Measurements from ENCODE around the gene DTX1. TPM values are rescaled to one million over a fixed set of nuclear protein-coding genes. Genes with fewer than 3 reads are reported as not detected.

Gene DTX1
- total RNA-seq, 1 donor from 2014 or later = 4.6 TPM

- no peak overlapping the region for H3K4me3 Mint-ChIP-seq (ENCODE audit: unreplicated experiment)
- Histone ChIP-seq H3K27ac (ENCODE audit: low read depth, low read length) (no peak overlapping the region), H3K9ac (ENCODE audit: low read length) (no peak overlapping the region), H3K27me3 (ENCODE audit: insufficient read depth, low read length) (no peaks in the 10 kb centered on the region), H2AFZ (ENCODE audit: low read depth, low read length) (no peak overlapping the region), H3K36me3 (ENCODE audit: insufficient read depth, low read length) (no peaks in the 10 kb centered on the region), H3K4me1 (ENCODE audit: insufficient read depth, low read length) (peaks cover 18% of the 10 kb centered on the region), H4K20me1 (ENCODE audit: insufficient read depth, low read length) (no peaks in the 10 kb centered on the region), H3K4me3 (ENCODE audit: insufficient read depth, low read depth, low read length) (no peak overlapping the region), H3K79me2 (ENCODE audit: insufficient read depth, low read length) (no peaks in the 10 kb centered on the region), H3K9me3 (ENCODE audit: insufficient read depth, low read depth, low read length) (peaks cover 5% of the 10 kb centered on the region), H3K4me2 (ENCODE audit: low read length) (no peak overlapping the region)
- peaks cover 39% of the 10 kb centered on the region for H3K36me3 Mint-ChIP-seq (ENCODE audit: low read depth, unreplicated experiment)
- peaks cover 5% of the 10 kb centered on the region for H3K9me3 Mint-ChIP-seq (ENCODE audit: unreplicated experiment)
- DNase-seq (ENCODE audit: low read depth) (no peak), FAIRE-seq (no peak)
- TF ChIP-seq CTCF (IDR thresholded peaks at IDR 0.05; ENCODE audit: insufficient read depth, low read depth, low read length) (no peak), EZH2 (IDR thresholded peaks at IDR 0.05; ENCODE audit: insufficient read depth, low read length) (no peak)
- no peak overlapping the region for H3K27ac Mint-ChIP-seq (ENCODE audit: unreplicated experiment)
- H3K4me1 Mint-ChIP-seq (ENCODE audit: low read depth, unreplicated experiment) = peaks cover 11% of the 10 kb centered on the region
- H3K27me3 Mint-ChIP-seq (ENCODE audit: low read depth, unreplicated experiment) = peaks cover 11% of the 10 kb centered on the region
These were observed 45.8 kb upstream of the DTX1 start for GRCh38 chr12:113010701-113011100.

GRCh38 chr12:113014565-113014964 is 42.0 kb upstream of the DTX1 start:
- Histone ChIP-seq H3K4me2 (ENCODE audit: low read length) (no peak overlapping the region), H3K4me1 (ENCODE audit: insufficient read depth, low read length) (peaks cover 8% of the 10 kb centered on the region), H4K20me1 (ENCODE audit: insufficient read depth, low read length) (no peaks in the 10 kb centered on the region), H3K4me3 (ENCODE audit: insufficient read depth, low read depth, low read length) (no peak overlapping the region), H3K27me3 (ENCODE audit: insufficient read depth, low read length) (no peaks in the 10 kb centered on the region), H3K9ac (ENCODE audit: low read length) (no peak overlapping the region), H3K79me2 (ENCODE audit: insufficient read depth, low read length) (no peaks in the 10 kb centered on the region), H3K9me3 (ENCODE audit: insufficient read depth, low read depth, low read length) (peaks cover 5% of the 10 kb centered on the region), H3K36me3 (ENCODE audit: insufficient read depth, low read length) (no peaks in the 10 kb centered on the region), H2AFZ (ENCODE audit: low read depth, low read length) (no peak overlapping the region), H3K27ac (ENCODE audit: low read depth, low read length) (no peak overlapping the region)
- H3K4me3 Mint-ChIP-seq (ENCODE audit: unreplicated experiment) = no peak overlapping the region
- no peak for TF ChIP-seq CTCF (IDR thresholded peaks at IDR 0.05; ENCODE audit: insufficient read depth, low read depth, low read length)
- no peak for TF ChIP-seq EZH2 (IDR thresholded peaks at IDR 0.05; ENCODE audit: insufficient read depth, low read length)
- peaks cover 4% of the 10 kb centered on the region for H3K4me1 Mint-ChIP-seq (ENCODE audit: low read depth, unreplicated experiment)
- H3K36me3 Mint-ChIP-seq (ENCODE audit: low read depth, unreplicated experiment) = peaks cover 28% of the 10 kb centered on the region
- H3K27ac Mint-ChIP-seq (ENCODE audit: unreplicated experiment) = no peak overlapping the region
- peaks cover 12% of the 10 kb centered on the region for H3K27me3 Mint-ChIP-seq (ENCODE audit: low read depth, unreplicated experiment)
- no peak for FAIRE-seq
- H3K9me3 Mint-ChIP-seq (ENCODE audit: unreplicated experiment) = peaks cover 5% of the 10 kb centered on the region
- no peak for DNase-seq (ENCODE audit: low read depth)

- no peaks in the 10 kb centered on the region for H4K20me1 ChIP-seq (ENCODE audit: insufficient read depth, low read length)
- no peaks in the 10 kb centered on the region for H3K27me3 ChIP-seq (ENCODE audit: insufficient read depth, low read length)
- no peaks in the 10 kb centered on the region for H3K79me2 ChIP-seq (ENCODE audit: insufficient read depth, low read length)
- H2AFZ ChIP-seq (ENCODE audit: low read depth, low read length) = no peak overlapping the region
- Mint-ChIP-seq H3K36me3 (ENCODE audit: low read depth, unreplicated experiment) (peaks cover 9% of the 10 kb centered on the region), H3K4me3 (ENCODE audit: unreplicated experiment) (no peak overlapping the region), H3K27me3 (ENCODE audit: low read depth, unreplicated experiment) (peaks cover 11% of the 10 kb centered on the region), H3K4me1 (ENCODE audit: low read depth, unreplicated experiment) (peaks cover 4% of the 10 kb centered on the region), H3K9me3 (ENCODE audit: unreplicated experiment) (no peaks in the 10 kb centered on the region), H3K27ac (ENCODE audit: unreplicated experiment) (no peak overlapping the region)
- no peaks in the 10 kb centered on the region for H3K9me3 ChIP-seq (ENCODE audit: insufficient read depth, low read depth, low read length)
- no peak overlapping the region for H3K9ac ChIP-seq (ENCODE audit: low read length)
- H3K4me3 ChIP-seq (ENCODE audit: insufficient read depth, low read depth, low read length) = no peak overlapping the region
- H3K4me2 ChIP-seq (ENCODE audit: low read length) = no peak overlapping the region
- DNase-seq (ENCODE audit: low read depth) (no peak), FAIRE-seq (no peak)
- no peak overlapping the region for H3K27ac ChIP-seq (ENCODE audit: low read depth, low read length)
- no peaks in the 10 kb centered on the region for H3K36me3 ChIP-seq (ENCODE audit: insufficient read depth, low read length)
- TF ChIP-seq CTCF (IDR thresholded peaks at IDR 0.05; ENCODE audit: insufficient read depth, low read depth, low read length) (no peak), EZH2 (IDR thresholded peaks at IDR 0.05; ENCODE audit: insufficient read depth, low read length) (no peak)
- H3K4me1 ChIP-seq (ENCODE audit: insufficient read depth, low read length) = peaks cover 8% of the 10 kb centered on the region
These were observed 39.7 kb upstream of the DTX1 start for GRCh38 chr12:113016796-113017195.
